Measurements from ENCODE around the gene STK16.
"Not testable (repeated sequence)": the region's sequence is repeated elsewhere in the genome, so short reads cannot be mapped to it uniquely, and the experiment has no call there.

STK16 gene

DNA sequence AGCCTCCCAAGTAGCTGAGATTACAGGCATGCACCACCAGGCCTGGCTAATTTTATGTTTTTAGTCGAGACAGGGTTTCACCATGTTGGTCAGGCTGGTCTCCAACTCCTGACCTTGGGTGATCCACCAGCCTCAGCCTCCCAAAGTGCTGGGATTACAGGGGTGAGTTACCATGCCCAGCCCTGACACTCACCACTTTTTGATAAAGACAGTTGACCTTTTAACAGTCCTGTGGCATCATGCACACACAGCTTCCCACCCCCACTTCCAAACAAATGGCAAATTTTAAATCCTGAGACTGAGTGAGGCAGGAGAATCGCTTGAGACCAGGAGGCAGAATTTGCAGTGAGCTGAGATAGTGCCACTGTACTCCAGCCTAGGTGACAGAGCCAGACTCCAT lies 27.7 kb downstream of the STK16 start:
- FAIRE-seq, result no peak

DNA sequence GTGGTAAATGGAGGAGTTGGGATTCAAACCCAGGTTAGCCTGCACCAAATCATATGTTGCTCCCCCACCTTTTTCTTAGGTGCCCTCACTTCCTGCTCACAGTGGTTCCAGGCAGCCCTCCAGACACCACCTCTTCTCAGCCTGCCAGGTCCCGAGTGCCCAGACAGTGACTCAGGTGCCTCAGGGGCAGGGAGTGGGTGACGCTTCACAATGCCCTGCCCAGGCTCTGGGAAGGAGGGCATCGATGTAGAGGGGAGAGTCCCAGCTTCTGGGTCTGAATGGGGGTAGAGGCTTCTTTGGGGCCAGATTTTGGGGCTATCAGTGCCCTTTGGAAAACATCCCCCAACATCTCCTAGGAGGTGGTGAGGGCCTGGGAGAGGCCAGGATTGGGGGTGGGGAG lies 28.7 kb downstream of the STK16 start:
- no peak for FAIRE-seq

DNA sequence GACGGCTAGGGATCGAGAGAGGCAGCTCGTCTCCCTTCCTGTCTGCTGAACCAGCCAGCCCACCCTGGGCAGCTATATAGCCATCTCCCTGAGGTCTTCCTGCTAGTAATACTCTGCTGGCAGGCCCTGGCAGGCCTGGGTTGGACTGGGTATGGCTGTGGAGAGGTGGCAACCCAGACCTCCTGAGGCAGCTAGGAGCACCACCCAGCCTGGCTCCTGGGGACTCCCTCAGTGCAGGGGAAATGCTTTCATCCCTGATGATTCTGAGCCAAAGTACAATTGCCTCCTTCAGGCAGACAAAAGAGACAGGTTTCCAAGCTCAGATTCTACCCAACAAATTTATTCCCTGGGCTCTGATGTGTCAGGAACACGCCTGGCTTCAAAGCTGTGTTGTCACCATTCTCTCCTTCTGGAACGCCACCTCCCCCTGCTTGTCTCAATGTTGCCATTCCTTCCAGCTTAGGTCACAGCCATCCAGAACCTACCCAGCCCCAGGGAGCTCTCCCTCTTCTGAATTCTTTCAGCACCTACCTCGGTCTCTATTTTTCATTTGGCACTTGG lies 29.2 kb downstream of the STK16 start:
- no peak for FAIRE-seq

DNA sequence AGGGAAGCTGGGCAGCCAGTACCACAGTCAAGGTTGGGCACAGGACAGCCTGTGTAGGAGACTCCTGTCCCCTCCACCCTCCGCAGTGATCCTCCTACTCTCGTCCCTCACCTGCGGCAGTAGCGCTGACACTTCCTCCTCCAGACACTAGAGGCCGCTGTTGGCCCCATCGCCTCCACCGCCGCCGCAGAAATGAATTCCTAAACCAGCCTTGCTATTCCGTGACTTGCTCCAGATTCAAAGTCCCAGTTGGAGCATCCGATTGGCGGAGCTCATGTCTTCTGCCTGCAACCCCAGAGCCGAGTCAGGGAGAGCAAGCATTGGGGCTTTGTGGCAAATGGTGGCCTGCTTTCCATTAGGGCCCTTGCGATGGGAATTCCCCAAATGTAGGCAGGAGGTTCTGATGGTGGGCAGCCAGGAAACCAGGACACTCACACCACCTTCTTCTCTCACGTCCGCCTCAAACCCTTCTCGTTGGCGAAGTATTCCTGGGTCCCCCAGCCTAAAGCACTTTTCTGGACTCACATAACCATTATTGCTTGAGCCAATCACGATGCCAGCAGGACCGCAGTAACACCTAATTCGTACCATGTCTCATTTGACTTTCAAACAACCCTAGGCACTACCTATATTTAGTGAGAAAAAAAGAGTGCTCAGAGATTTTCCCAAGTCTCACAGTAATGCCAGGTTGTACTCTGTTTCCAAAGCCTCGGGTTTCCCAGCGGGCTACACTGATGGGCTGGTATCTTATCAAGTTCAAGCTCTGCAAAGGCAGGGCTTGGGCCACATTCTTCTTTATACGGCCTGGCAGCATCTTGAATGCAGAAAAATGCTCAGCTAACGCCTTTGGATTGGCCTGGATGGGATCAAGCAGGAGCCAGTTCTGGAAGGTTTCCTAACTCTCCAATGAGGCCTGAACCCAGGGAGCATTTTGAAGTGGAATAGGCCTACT lies 32.7 kb downstream of the STK16 start:
- FAIRE-seq, result no peak

DNA sequence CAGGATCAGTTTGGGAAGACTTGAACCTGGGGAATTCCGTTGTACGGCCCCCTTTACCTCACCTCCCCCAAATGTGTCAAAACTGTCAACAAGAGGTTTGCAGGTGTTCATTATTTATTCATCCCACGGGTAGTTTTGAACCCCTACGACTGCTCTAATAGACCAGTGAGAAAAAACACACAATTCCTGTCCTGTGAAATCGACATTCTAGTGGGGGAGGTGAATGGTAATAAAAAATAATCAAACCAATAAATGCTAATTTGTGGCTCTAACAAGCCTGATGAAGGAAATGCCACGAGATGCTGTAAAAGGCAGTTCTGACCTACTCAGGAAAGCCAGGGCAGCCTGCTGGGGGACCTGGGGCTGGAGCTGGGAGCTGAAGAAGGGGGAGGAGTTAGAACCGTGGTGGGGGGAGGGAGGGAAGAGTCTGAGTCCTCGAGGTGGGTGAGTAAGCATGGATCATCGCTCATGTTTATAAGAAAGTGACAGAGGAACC lies 33.4 kb downstream of the STK16 start:
- FAIRE-seq, result no peak

DNA sequence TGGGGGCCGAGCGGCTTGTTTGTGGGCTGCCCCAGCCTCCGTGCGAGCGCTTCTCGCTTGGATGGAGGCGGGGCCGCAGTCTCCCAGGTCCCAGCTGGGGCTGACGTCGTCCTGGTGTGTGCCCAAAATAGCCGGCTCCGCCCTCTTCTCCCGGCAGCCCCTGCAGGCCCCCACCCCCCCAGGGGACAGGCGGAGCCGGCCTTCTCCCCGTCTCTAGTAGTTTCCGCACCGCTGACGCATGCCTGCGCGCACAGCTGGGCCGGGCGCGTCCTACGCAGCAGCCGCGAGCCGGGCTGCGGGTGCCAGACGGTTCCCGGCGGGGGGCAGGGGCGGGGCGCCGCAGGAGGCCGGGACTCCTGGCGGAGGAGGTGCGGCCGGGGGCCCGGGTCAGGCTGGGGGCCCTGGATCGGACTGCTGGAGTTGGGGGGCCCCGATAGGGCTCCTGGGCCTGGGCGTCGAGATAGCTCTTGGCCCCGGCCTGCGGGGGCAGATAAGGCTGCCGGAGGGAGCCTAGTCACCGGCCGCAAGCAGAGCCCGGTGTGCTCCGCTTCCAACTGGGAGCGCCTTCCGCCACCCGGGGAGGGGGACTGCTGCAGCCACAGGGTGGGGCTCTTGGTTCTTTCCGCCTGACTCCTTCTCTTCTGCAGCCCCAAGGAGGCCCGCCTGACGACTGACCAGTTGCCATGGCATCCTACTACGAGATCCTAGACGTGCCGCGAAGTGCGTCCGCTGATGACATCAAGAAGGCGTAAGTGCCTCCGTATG lies 34.1 kb downstream of the STK16 start, which contains the start of gene DNAJB2:
TSS of gene DNAJB2 (plus strand) at position 216 of the 765 bp plus-strand sequence. CDS start at position 684, 468 bp downstream.
- FAIRE-seq, result peak; percentile 49

DNA sequence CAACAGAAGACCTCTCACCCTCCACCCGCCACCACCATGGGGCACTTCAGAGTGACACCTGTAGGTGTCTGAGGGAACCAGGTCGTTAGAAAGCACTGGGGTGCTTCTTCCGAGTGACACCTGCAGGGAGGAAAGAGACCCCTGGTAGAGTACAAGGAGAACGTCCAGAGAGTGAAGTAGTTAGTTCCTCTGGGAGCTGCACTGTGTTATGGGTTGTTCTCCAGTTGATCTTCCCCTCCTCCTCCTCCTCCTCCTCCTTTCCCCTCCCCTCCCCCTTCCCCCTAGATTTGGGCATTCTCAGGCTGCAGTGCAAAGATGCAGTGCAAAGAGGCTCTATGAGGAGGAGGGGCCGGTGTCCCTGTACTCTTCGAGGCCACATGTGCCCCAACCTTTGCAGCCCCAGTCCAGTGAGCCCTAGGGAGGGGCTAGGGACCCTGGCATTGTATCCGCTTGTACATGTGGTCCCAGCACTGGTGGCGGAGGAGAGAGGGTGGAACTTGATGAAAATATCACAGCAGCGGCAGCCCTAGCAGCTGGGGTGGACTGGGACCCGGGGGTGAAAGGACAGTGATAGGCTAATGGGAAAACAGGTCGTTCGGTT lies 34.7 kb downstream of the STK16 start:
- FAIRE-seq, result no peak

DNA sequence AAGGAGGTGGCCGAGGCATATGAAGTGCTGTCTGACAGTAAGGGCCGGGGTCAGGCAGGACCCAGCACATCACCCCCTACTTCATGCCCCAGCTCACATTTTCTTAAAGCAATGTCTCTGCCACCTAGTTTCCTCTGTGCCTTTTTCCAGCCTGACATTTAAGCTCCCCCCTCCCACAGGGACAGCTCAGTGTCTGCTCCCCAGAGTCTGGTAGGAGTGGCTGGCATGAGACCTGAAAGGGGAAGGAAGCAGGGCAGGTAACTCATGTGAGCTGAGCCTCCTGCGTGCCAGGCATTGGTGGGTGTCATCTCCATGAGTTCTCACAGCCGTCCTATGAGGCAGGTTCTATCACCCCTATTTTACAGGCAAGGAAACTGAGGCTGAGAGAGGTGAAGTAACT lies 35.4 kb downstream of the STK16 start:
- no peak for FAIRE-seq

DNA sequence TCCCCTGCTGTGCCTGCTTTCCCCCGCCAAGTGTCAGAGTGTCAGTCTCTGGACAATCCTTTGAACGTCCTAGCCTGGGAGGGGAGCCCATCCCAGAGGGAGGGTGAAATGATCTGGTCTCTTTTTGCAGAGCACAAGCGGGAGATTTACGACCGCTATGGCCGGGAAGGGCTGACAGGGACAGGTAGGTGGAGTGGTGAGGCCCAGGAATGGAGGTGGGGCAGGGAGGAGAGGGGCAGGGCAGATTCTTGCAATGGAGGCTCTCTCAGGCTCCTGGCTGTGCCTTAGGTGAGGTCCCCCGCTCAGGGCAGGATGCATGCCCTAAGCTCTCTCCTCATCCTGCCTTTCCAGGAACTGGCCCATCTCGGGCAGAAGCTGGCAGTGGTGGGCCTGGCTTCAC lies 36.3 kb downstream of the STK16 start:
- no peak for FAIRE-seq

DNA sequence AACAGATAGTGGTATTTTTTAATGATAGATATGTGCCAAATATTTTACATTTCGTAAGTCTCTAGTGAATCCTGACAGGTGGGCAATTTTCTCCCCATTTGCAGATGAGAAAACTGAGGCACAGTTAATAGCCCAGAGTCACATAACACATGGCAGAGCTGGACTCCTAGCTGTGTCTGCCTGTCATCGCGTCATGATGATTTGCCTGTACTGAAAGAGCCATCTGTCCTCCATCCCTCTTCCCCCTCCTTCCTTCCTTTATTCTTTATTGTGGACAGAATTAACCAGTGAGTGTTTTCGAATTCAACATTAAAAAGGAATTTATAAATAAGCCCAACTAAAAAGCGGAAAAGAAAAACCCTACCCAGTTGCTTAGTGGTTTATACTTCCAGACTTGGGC lies 37.1 kb downstream of the STK16 start:
- FAIRE-seq, result no peak

DNA sequence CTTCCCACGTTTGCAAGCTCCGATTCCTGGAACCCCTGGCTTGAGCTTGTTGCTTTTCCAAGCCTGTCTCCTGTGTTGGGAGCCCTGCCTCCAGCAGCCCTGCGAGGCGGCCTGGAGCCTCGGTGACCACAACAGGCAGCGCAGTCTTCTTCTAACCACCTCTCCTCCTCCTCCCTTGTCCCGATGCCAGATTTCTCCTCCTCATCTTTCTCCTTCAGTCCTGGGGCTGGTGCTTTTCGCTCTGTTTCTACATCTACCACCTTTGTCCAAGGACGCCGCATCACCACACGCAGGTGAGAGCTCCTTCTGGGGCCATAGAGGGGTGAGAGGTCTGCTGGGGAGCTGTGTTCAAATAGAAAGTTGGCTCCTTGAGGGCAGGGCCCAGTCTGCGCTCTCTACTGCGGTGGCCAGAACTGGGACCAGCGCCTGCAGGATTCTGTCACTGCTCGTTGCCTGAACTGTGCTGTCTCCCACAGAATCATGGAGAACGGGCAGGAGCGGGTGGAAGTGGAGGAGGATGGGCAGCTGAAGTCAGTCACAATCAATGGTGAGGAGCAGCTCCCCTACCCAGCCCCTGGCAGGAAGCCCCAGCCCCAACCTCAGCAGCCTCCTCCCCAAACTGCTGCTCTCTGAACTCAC lies 37.8 kb downstream of the STK16 start:
- no peak for FAIRE-seq

DNA sequence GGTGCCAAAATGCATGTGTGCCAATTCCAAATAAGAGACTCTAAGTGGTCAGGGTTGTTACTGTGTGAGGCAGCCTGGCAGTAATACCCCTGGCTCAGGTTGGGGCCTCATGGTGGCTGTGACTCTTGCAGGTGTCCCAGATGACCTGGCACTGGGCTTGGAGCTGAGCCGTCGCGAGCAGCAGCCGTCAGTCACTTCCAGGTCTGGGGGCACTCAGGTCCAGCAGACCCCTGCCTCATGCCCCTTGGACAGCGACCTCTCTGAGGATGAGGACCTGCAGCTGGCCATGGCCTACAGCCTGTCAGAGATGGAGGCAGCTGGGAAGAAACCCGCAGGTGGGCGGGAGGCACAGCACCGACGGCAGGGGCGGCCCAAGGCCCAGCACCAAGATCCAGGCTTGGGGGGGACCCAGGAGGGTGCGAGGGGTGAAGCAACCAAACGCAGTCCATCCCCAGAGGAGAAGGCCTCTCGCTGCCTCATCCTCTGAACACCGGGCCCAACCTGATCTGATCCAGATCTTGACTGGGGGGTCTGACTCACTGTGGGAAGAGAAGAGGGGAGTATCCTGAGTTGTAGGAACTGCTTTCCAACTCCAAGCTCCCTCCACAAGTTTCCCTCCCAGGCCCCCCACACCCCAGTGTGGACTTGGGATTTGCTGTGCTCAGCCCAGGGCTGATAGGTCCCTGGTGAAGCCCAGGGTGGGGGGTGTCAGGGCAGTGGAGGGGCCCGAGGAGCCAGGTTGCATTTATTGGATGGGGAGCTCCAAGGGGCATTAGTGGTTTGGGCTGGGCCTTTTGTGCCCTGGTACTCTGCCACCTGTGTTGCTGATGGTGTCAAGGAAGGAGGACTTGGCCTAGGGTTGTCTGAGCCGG lies 39.5 kb downstream of the STK16 start:
- no peak for FAIRE-seq

DNA sequence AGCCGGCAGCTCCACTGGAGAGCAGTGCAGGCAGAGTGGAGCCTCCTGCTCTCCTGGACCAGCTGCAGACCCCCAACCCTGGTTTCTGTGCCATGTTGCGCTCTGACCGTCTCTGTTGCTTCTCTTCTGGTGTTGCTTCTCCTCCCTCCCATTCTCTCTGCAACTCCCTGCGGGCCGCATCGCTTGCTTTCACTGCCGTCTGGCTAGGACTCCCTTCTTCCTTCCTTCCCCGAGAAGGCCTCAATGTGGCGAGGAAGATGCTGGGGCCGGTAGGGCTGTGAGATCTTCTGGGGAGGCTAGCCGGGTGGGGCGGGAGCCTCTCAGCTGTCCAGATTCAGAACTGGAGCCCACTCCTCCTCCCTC lies 40.1 kb downstream of the STK16 start:
- no peak for FAIRE-seq

DNA sequence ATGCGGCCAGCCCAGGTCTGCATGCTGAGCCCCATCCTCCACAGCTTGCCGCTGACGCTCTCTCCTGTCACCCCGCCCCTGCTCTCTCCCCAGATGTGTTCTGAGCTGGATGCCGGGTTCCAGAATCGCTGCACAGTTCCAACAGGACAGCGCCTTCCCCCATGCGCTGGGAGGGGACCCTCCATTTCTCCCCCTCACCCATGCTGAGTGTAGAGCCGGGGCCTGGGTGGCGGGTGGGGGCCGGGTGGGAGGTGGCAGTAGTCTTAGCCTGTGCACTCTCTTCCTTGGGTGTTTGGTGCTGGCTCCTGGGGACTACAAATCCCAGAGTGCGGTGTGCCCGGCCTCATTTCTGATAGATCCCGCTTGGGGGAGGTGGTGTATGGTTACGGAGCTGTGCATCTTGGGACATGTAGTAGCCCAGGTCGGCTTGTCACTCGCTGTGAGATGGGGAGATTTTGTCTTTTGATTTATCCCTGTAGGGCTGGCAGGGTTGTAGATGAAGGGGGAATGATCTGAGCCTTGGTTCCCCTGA lies 40.7 kb downstream of the STK16 start:
- no peak for FAIRE-seq

DNA sequence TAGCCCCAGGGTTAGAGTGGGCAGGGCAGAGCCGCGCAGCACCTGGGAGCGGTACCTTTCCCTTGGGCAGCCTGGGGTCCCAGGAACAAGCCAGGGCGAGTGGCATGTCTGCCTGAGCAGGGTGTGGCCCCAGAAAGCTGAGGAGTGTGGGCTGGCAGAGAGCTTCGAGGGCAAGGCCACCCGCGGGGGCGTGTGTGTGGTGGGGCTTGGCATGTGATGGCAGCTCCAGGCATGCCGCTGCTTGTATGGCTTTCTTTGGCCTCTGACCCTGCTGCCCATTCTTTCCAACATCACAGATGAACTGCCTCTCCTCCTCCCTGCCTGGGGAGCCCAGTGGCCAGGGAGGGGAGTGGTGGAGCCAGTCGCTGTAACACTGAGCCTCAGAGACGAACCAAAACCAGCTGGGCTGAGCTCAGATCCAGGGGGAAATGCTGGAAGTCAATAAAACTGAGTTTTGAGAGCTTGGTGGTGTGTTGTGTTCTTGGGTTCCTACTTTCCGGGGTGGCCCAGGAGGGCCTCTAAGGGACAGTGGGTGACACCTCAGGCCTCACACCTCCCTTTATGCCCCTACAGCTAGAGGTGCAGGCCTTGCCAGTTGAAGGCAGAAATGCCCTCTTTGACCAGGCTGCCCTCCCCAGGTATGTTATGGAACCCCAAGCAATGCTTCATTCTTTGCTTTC lies 41.3 kb downstream of the STK16 start:
- no peak for FAIRE-seq

DNA sequence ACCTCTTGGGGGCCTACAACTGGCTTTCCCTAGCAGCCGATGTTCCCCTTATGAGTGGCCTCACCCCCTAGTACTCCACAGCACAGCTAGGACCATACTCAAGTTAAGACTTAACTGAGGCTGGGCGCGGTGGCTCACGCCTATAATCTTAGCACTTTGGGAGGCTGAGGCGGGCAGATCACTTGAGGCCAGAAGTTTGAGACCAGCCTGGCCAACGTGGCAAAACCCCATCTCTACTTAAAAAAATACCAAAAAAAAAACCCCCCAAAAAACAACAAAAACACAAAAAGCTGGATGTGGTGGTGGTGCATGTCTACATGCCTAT lies 41.8 kb downstream of the STK16 start:
- not testable (repeated sequence) for FAIRE-seq

DNA sequence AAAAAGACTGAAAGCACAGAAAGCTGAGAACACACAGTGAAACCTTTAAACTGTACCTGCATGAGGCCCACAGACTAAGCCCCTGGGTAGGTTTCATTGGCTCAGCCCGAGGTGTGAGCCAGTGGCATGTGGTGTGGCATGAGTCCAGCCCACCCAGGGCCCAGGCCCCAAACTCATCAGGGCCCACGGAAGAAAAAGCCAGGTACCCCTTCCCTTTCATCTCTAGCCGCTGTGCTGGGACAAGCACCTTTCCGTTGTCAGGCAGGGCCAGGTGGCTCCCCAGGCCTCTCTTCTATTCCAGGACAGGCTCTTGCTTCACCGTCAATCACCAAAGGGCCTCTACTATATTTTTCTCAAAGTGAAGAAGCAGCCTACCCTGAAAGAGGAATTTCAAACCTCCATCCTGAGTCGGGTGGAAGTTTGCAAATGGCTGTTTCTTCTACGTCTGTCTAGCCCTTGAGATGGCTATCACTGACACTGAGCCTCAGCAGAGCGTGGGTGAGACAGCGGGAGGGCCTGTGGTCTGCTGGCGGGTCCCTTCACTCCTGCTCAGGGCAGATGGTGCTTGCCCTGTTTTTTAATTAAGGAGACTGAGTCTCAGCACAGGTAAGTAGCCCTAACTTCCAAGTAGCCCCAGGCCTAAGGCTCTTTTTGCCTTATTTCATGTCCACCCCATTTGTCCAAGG lies 42.4 kb downstream of the STK16 start:
- no peak for FAIRE-seq

DNA sequence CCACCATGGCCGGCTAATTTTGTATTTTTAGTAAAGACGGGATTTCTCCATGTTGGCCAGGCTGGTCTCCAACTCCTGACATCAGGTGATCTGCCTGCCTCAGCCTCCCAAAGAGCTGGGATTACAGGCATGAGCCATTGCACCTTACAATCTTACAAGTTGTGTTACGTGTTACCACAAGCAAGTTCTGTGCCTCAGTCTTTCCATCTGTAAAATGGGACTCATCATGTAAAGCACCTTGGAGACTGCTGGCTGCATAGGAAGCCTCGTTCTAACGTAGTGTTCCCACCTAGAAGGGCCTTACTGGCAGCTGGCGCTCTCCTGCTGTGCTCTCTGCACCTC lies 43.9 kb downstream of the STK16 start:
- FAIRE-seq, result no peak

DNA sequence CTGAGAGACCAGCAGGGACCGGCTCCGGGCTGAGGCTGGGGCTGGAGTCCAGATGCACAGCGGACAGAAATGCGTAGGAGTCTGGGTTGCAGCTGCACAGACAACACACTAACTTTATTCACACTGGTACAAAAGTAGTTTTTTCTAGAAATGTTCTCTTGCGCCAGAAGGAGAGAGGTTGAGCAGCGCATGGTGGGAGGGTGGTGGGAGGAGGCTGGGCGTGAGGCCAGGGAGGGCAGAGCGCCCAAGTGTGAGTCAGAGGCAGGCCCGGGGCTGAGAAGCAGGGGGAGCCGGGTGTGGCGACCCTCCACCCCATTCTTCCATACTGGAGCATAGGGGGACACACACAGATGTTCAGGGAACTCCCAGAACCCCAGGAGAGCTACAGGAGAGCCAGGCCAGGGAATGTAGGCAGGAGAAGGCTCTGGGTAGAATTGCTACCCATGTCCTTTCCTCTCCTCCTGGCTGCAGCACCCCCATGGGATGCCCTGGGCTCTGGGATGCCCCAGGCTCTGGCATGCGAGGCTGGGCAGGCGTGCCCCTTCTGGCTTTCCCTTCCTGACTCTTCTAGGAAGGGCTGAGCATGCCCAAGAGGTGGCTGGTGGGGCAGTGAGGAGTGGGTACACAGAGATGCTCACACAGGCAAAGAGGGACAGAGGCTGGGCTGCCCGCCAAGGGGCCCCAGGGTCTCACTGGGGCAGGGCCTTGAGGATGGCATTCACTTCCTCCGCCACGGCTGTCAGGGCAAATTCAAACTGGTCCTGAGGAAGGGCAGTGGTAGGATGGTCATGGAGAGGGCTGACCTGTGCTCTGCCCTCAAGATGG lies 44.5 kb downstream of the STK16 start:
- FAIRE-seq, result no peak

Measured in islet of Langerhans (tissue), 1 donor.